Stomach (tissue), 4 donors: ENCODE results near the gene LIPM.

Experiments used
- EP300 ChIP-seq: sonication (generic); formaldehyde crosslinking; IDR thresholded peaks from one replicate; pipeline ENCODE4 v1.6.1; 2017; ENCODE audit warnings: antibody characterized with exemption
- POLR2A ChIP-seq, 4 donors: fragments of 450-650 bp; IDR thresholded peaks; one replicate each; pipeline ENCODE4 v1.6.1; 2016; ENCODE audit warnings: antibody characterized with exemption in 4 of 4, control low read depth in 2 of 4, mild to moderate bottlenecking in 1 of 4, moderate library complexity in 1 of 4
- POLR2AphosphoS5 ChIP-seq, 3 donors: sonication (generic); formaldehyde crosslinking; IDR thresholded peaks; one replicate each; pipeline ENCODE4 v1.6.1; 2016; ENCODE audit warnings: antibody characterized with exemption in 3 of 3
- TF ChIP-seq, protein P1 (sequence below), 7 experiments: fragments of 450-650 bp in 4 of 7; fragments of 200-600 bp in 3 of 7; sonication (generic) in 3 of 7; IDR thresholded peaks; one replicate each; pipeline ENCODE4 v1.5.1; 2016 to 2019; ENCODE audit warnings: antibody characterized with exemption in 7 of 7, control low read depth in 2 of 7, mild to moderate bottlenecking in 1 of 7

DNA sequence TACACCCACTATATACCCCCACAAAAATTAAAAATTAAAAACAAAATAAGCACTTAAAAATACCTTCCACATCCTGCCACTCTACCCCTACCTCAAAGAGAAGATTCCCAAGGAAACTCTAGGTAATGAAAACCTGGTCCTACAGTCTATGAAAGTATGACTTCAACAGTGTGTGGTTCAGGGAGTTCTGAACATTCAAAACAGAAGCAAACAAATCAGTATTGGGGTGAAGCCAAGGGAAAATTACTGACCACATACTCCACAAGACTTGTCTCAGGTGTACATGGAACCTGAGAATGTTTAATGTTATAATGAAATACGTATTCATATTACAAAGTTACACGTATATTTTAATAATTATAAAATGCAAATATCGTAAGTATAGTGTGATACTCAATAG, 20.3 kb upstream of the LIPM start:
- TF ChIP-seq POLR2A (IDR thresholded peaks at IDR 0.05): no peak
- TF ChIP-seq, protein P1, sequence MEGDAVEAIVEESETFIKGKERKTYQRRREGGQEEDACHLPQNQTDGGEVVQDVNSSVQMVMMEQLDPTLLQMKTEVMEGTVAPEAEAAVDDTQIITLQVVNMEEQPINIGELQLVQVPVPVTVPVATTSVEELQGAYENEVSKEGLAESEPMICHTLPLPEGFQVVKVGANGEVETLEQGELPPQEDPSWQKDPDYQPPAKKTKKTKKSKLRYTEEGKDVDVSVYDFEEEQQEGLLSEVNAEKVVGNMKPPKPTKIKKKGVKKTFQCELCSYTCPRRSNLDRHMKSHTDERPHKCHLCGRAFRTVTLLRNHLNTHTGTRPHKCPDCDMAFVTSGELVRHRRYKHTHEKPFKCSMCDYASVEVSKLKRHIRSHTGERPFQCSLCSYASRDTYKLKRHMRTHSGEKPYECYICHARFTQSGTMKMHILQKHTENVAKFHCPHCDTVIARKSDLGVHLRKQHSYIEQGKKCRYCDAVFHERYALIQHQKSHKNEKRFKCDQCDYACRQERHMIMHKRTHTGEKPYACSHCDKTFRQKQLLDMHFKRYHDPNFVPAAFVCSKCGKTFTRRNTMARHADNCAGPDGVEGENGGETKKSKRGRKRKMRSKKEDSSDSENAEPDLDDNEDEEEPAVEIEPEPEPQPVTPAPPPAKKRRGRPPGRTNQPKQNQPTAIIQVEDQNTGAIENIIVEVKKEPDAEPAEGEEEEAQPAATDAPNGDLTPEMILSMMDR (IDR thresholded peaks at IDR 0.05): no peak
- no peak for TF ChIP-seq EP300
- no peak for TF ChIP-seq POLR2AphosphoS5 (IDR thresholded peaks at IDR 0.05)
